ENCODE data around the gene AUTS2.

DNA sequence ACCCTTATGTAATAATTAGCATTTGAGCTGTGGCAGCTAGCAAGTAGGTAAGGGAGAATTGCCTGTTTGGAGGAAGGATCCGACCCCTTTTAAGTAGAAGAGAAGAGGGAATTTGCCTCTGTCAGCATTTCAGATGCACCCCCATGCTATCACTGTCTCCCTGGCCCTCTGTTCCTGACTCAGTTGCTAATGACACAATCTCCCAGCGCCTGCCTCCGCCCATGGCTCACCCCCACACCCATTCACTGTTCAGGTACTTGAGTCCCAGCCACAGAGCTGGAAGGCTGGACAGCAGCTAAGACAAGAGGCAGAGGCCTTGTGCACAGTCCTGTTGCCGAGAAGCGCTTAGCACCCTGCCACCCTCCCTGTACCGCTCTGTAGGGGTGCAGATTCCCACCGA is 1021.4 kb downstream of the AUTS2 start:
- TF ChIP-seq, protein P1, sequence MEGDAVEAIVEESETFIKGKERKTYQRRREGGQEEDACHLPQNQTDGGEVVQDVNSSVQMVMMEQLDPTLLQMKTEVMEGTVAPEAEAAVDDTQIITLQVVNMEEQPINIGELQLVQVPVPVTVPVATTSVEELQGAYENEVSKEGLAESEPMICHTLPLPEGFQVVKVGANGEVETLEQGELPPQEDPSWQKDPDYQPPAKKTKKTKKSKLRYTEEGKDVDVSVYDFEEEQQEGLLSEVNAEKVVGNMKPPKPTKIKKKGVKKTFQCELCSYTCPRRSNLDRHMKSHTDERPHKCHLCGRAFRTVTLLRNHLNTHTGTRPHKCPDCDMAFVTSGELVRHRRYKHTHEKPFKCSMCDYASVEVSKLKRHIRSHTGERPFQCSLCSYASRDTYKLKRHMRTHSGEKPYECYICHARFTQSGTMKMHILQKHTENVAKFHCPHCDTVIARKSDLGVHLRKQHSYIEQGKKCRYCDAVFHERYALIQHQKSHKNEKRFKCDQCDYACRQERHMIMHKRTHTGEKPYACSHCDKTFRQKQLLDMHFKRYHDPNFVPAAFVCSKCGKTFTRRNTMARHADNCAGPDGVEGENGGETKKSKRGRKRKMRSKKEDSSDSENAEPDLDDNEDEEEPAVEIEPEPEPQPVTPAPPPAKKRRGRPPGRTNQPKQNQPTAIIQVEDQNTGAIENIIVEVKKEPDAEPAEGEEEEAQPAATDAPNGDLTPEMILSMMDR (IDR thresholded peaks at IDR 0.05), result no peak
- TF ChIP-seq POLR2A (IDR thresholded peaks at IDR 0.05), result no peak

Data from thyroid gland (tissue), 4 donors.